HCT116 (cell line): Measurements from ENCODE around the gene MED13L. TPM values are rescaled to one million over a fixed set of nuclear protein-coding genes. Genes with fewer than 3 reads are reported as not detected.

Experiments
- ATAC-seq: fragments of 200-7000 bp; cut with Tn5 transposase; 2 replicates; pipeline ENCODE4 v1.9.1; 2020; ENCODE audit warnings: mild to moderate bottlenecking, moderate library complexity
- BruUV-seq: library from RNA; stranded (reverse); fragments of 400-500 nt; replicated peaks from 2 replicates; lab custom pipeline; 2021; lab: Mats Ljungman, UMichigan
- CTCF ChIA-PET: fragments of 300-600 bp; sonication (Branson Sonifier 250); formaldehyde crosslinking; loops from one replicate; lab custom pipeline; 2021; ENCODE audit warnings: antibody characterized with exemption; lab: Charles Lee
- POLR2A ChIA-PET: fragments of 300-600, 350-600 bp; sonication (Branson Sonifier 250); formaldehyde crosslinking; loops from one replicate; lab custom pipeline; 2021; ENCODE audit warnings: antibody characterized with exemption; lab: Charles Lee
- RAD21 ChIA-PET, 2 experiments: fragments of 300-600 bp; sonication (Branson Sonifier 250); formaldehyde crosslinking; loops; one replicate each; lab custom pipeline; 2023; ENCODE audit warnings: low total read pairs in 2 of 2; ENCODE audit not compliant: uncharacterized antibody in 2 of 2, unreplicated experiment in 2 of 2, low non-redundant PET in 1 of 2; lab: Charles Lee
- DNase-seq: peaks from one replicate; pipeline ENCODE4 v3.0.0-alpha.2; 2010; ENCODE audit warnings: low read depth, low spot score
- H2AFZ ChIP-seq: fragments of 200-600 bp; shearing (Covaris generic), sonication (generic); 2 replicates; pipeline ENCODE4 v1.6.1; 2017; ENCODE audit warnings: low read depth, mixed run types, mixed read lengths, antibody characterized with exemption, low read length; ENCODE audit not compliant: poor library complexity, severe bottlenecking
- H3K27ac ChIP-seq: 2 replicates; pipeline ENCODE4 v1.5.1; 2012; ENCODE audit warnings: low read depth, low read length
- H3K27me3 ChIP-seq: fragments of 200-600 bp; sonication (generic); 2 replicates; pipeline ENCODE4 v1.6.1; 2016; ENCODE audit warnings: mixed run types, low read length, mixed read lengths; ENCODE audit not compliant: insufficient read depth
- H3K36me3 ChIP-seq, 2 experiments: fragments of 200-500 bp in 1 of 2; fragments of 200-600 bp in 1 of 2; sonication (Bioruptor generic) in 1 of 2; sonication (generic) in 1 of 2; 2 replicates each; pipeline versions ENCODE4 v1.5.1 to v1.6.1; 2014 to 2016; ENCODE audit warnings: low read length in 2 of 2, inconsistent platforms in 1 of 2, mixed read lengths in 1 of 2, mixed run types in 1 of 2; ENCODE audit not compliant: insufficient read depth in 2 of 2, control insufficient read depth in 1 of 2
- H3K4me1 ChIP-seq, 2 experiments: fragments of 200-600 bp in 1 of 2; sonication (generic) in 1 of 2; 2 replicates each; pipeline versions ENCODE4 v1.5.1 to v1.6.1; 2012 to 2017; ENCODE audit warnings: low read length in 2 of 2, inconsistent platforms in 1 of 2, mild to moderate bottlenecking in 1 of 2, mixed read lengths in 1 of 2, mixed run types in 1 of 2, moderate library complexity in 1 of 2; ENCODE audit not compliant: insufficient read depth in 2 of 2, control insufficient read depth in 1 of 2
- H3K4me2 ChIP-seq: fragments of 200-600 bp; sonication (generic); 2 replicates; pipeline ENCODE4 v1.6.1; 2017; ENCODE audit warnings: mixed run types, low read length, mixed read lengths
- H3K4me3 ChIP-seq, 2 experiments: fragments of 200-600 bp in 1 of 2; sonication (generic) in 1 of 2; replicated peaks in 1 of 2; 2 replicates each; pipeline ENCODE4 v1.5.1; 2011 to 2016; ENCODE audit warnings: low read length in 2 of 2, control low read depth in 1 of 2, low read depth in 1 of 2, mild to moderate bottlenecking in 1 of 2, mixed read lengths in 1 of 2, mixed run types in 1 of 2
- H3K79me2 ChIP-seq: fragments of 200-600 bp; sonication (generic); 2 replicates; pipeline ENCODE4 v1.6.1; 2017; ENCODE audit warnings: mild to moderate bottlenecking, mixed run types, low read length, moderate library complexity, mixed read lengths; ENCODE audit not compliant: insufficient read depth
- H3K9ac ChIP-seq: fragments of 200-600 bp; sonication (generic); 2 replicates; pipeline ENCODE4 v1.6.1; 2016; ENCODE audit warnings: low read length, mixed read lengths
- H3K9me2 ChIP-seq: fragments of 200-600 bp; sonication (generic), shearing (Covaris generic); 2 replicates; pipeline ENCODE4 v1.6.1; 2017; ENCODE audit warnings: mixed run types, mild to moderate bottlenecking, moderate library complexity; ENCODE audit not compliant: insufficient read depth
- H3K9me3 ChIP-seq, 2 experiments: fragments of 200-500 bp in 1 of 2; fragments of 200-600 bp in 1 of 2; sonication (Bioruptor generic) in 1 of 2; sonication (generic) in 1 of 2; 2 replicates each; pipeline ENCODE4 v1.6.1; 2014 to 2017; ENCODE audit warnings: low read length in 2 of 2, mixed read lengths in 2 of 2, inconsistent platforms in 1 of 2, low read depth in 1 of 2, mild to moderate bottlenecking in 1 of 2, mixed run types in 1 of 2, moderate library complexity in 1 of 2; ENCODE audit not compliant: control insufficient read depth in 1 of 2, insufficient read depth in 1 of 2
- H4K20me1 ChIP-seq: fragments of 200-600 bp; sonication (generic), shearing (Covaris generic); 2 replicates; pipeline ENCODE4 v1.6.1; 2017; ENCODE audit warnings: mixed run types, mild to moderate bottlenecking, moderate library complexity; ENCODE audit not compliant: insufficient read depth
- CBX3 ChIP-seq: IDR thresholded peaks from 2 replicates; pipeline ENCODE4 v1.6.1; 2012; ENCODE audit warnings: low read depth
- EGR1 ChIP-seq: IDR thresholded peaks from 2 replicates; pipeline ENCODE4 v1.6.1; 2012; ENCODE audit warnings: low read depth
- ELF1 ChIP-seq: IDR thresholded peaks from 2 replicates; pipeline ENCODE4 v1.6.1; 2012; ENCODE audit warnings: low read depth, borderline replicate concordance
- FOSL1 ChIP-seq: IDR thresholded peaks from 2 replicates; pipeline ENCODE4 v1.6.1; 2012; ENCODE audit warnings: low read depth
- JUND ChIP-seq: IDR thresholded peaks from 2 replicates; pipeline ENCODE4 v1.6.1; 2012
- POLR2A ChIP-seq: IDR thresholded peaks from 2 replicates; pipeline ENCODE4 v1.7.0; 2011; ENCODE audit warnings: borderline replicate concordance; ENCODE audit not compliant: insufficient read depth, insufficient read length; ENCODE audit errors: extremely low read depth
- RAD21 ChIP-seq: IDR thresholded peaks from 2 replicates; pipeline ENCODE4 v1.6.1; 2012; ENCODE audit warnings: low read depth, mild to moderate bottlenecking
- SIN3A ChIP-seq: IDR thresholded peaks from 2 replicates; pipeline ENCODE4 v1.6.1; 2012; ENCODE audit warnings: low read depth
- SP1 ChIP-seq: IDR thresholded peaks from 2 replicates; pipeline ENCODE4 v1.6.1; 2012; ENCODE audit warnings: low read depth
- TCF7L2 ChIP-seq: IDR thresholded peaks from 2 replicates; pipeline ENCODE4 v1.7.0; 2011; ENCODE audit warnings: borderline replicate concordance, inconsistent platforms; ENCODE audit not compliant: insufficient read depth, insufficient read length; ENCODE audit errors: extremely low read depth
- YY1 ChIP-seq: IDR thresholded peaks from 2 replicates; pipeline ENCODE4 v1.6.1; 2011; ENCODE audit warnings: low read length, low read depth, moderate library complexity, mild to moderate bottlenecking; ENCODE audit not compliant: insufficient replicate concordance; ENCODE audit errors: extremely low read depth
- intact Hi-C: fragments of 100-400 bp; cut with micrococcal nuclease; formaldehyde crosslinking; loops from 2 replicates; pipeline ENCODE4 v1.10.0; 2022
- total RNA-seq: library from RNA; stranded (reverse); gene quantifications from one replicate; pipeline ENCODE4 v1.2.1, GENCODE V29; 2021; ENCODE audit not compliant: unreplicated experiment

MED13L gene
- total RNA-seq, 1 experiment from 2014 or later: 176 TPM

DNA sequence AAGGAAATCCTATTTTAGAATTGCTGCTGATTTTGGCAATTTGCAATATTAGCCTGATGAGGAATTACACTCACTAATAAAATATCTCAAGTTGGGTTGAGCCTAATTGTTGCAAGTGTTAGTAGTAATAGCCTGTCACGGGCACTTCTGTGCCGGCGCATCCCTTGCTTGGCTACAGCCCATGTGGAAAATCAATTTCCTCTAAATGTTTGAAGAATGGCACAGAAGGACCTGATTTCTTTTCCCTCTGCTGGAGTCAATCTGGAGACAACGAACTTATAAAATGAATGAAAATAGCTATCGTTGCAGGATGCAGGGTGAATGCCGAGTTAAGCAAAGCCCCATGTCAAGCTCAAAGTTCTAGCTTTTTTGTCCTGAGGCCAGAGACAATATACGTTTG lies 31.2 kb upstream of the MED13L start:
- Histone ChIP-seq H4K20me1 (no peaks in the 10 kb centered on the region), H2AFZ (no peak overlapping the region), H3K9me2 (no peaks in the 10 kb centered on the region), H3K4me3 (no peak overlapping the region), H3K27ac (no peak overlapping the region), H3K9ac (no peak overlapping the region), H3K4me2 (no peak overlapping the region), H3K4me1 (no peaks in the 10 kb centered on the region), H3K36me3 (no peaks in the 10 kb centered on the region), H3K79me2 (no peaks in the 10 kb centered on the region), H3K9me3 (peaks cover 0 to 5% of the 10 kb centered on the region in 2 experiments; a peak in 1 of 4 replicates), H3K27me3 (no peaks in the 10 kb centered on the region)
- CTCF ChIA-PET: no interaction called here
- POLR2A ChIA-PET: no interaction called here
- ATAC-seq (no peak), DNase-seq (no peak)
- RAD21 ChIA-PET: no interaction called here
- no TSS peak for BruUV-seq
- intact Hi-C loops: no loop called here
- no peak for TF ChIP-seq FOSL1
- TF ChIP-seq POLR2A: no peak
- no peak for TF ChIP-seq CBX3
- TF ChIP-seq SIN3A: no peak
- no peak for TF ChIP-seq RAD21
- no peak for TF ChIP-seq EGR1
- no peak for TF ChIP-seq YY1
- TF ChIP-seq SP1: no peak
- TF ChIP-seq TCF7L2: no peak
- no peak for TF ChIP-seq ELF1
- TF ChIP-seq, all 23 proteins: peak for 0

DNA sequence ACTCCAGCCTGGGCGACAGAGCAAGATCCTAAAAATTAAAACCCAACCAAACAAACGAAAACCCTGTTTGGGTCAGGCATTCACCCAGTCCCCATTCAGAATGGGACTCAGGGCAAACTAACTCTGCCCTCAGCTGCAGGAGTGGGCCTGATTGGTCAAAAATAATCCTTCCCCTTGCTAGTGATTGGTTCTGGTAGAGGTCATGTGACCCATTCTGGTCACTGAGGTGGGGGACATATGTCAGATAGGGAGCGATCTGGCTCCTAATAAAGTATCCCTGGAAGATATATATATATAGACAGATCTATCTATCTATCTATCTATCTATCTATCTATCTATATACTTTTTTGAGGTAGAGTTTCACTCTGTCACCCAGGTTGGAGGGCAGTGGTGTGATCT lies 29.5 kb upstream of the MED13L start:
- POLR2A ChIA-PET: no interaction called here
- Histone ChIP-seq H3K4me1 (no peaks in the 10 kb centered on the region), H3K4me3 (no peak overlapping the region), H2AFZ (no peak overlapping the region), H3K79me2 (no peaks in the 10 kb centered on the region), H4K20me1 (no peaks in the 10 kb centered on the region), H3K9me2 (no peaks in the 10 kb centered on the region), H3K36me3 (no peaks in the 10 kb centered on the region), H3K4me2 (no peak overlapping the region), H3K27ac (no peak overlapping the region), H3K27me3 (no peaks in the 10 kb centered on the region), H3K9ac (no peak overlapping the region), H3K9me3 (peaks cover 0 to 5% of the 10 kb centered on the region in 2 experiments; a peak in 1 of 4 replicates)
- RAD21 ChIA-PET: no interaction called here
- no peak for DNase-seq
- intact Hi-C loops: no loop called here
- CTCF ChIA-PET: no interaction called here
- no peak for ATAC-seq
- TF ChIP-seq SP1: no peak
- TF ChIP-seq JUND: no peak
- no TSS peak for BruUV-seq
